ENCODE measurements around the gene LRRC10. TPM values are rescaled to one million over a fixed set of nuclear protein-coding genes. Genes with fewer than 3 reads are reported as not detected.

The LRRC10 gene
- total RNA-seq, 1 experiment from 2014 or later, result not detected

DNA sequence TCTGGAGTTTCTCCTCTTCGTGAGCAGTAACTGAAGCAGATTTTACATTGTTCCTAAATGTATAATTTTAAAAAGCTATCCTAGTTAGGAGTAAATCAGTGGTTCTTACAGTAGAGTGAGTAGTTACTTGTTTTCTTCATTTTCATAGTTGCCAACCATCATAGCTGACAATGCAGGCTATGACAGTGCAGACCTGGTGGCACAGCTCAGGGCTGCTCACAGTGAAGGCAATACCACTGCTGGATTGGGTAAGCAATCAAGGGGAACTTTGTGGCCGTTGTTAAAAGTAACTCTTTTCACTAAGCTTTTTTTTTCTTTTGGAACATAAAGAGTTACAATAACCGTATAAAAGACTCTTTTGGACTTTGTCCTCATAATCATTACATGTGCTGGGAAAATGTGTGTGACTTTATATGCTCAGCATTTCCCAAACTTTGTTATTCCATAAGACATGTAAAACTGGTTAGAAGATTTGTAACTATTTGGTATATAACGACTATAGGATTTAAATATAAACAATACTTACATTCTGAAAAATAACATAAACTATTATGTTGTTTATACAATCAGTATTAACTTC is 12.4 kb downstream of the LRRC10 start:
- Histone ChIP-seq H3K79me2 (ENCODE audit: low read depth) (no peaks in the 10 kb centered on the region), H4K20me1 (ENCODE audit: insufficient read depth) (peaks cover 21% of the 10 kb centered on the region; the same call in 1 of the 2 replicates), H3K36me3 (ENCODE audit: low read depth) (peaks cover 53% of the 10 kb centered on the region), H3K9me3 (ENCODE audit: insufficient read depth, low read depth) (no peaks in the 10 kb centered on the region), H3K9me2 (ENCODE audit: insufficient read depth) (no peaks in the 10 kb centered on the region), H3K27me3 (ENCODE audit: insufficient read depth, low read depth) (no peaks in the 10 kb centered on the region), H3K4me3 (no peak overlapping the region), H3K4me1 (replicated peaks; ENCODE audit: insufficient read depth) (no peaks in the 10 kb centered on the region), H3K27ac (no peak overlapping the region), H2AFZ (no peak overlapping the region), H3K4me2 (no peak overlapping the region), H3F3A (ENCODE audit: insufficient read depth, low read depth) (peaks cover 48% of the 10 kb centered on the region)
- CTCF ChIA-PET, result no interaction called here
- POLR2A ChIA-PET (ENCODE audit: unreplicated experiment), result no interaction called here
- TF ChIP-seq EZH2 (IDR thresholded peaks at IDR 0.05; ENCODE audit: low read depth) (no peak), CTCF (conservative IDR thresholded peaks at IDR 0.05) (no peak)
- BruUV-seq (replicated peaks), result no TSS peak
- intact Hi-C loops (cut with micrococcal nuclease; ENCODE audit: unreplicated experiment), result no loop called here
- DNase-seq, result no peak

- no peak for TF ChIP-seq CTCF (conservative IDR thresholded peaks at IDR 0.05)
- no peak for TF ChIP-seq EZH2 (IDR thresholded peaks at IDR 0.05; ENCODE audit: low read depth)
- Histone ChIP-seq H3K4me1 (replicated peaks; ENCODE audit: insufficient read depth) (no peaks in the 10 kb centered on the region), H3K9me3 (ENCODE audit: insufficient read depth, low read depth) (no peaks in the 10 kb centered on the region), H3K79me2 (ENCODE audit: low read depth) (peaks cover 5% of the 10 kb centered on the region; the same call in 1 of the 2 replicates), H3F3A (ENCODE audit: insufficient read depth, low read depth) (peaks cover 32% of the 10 kb centered on the region), H3K4me2 (no peak overlapping the region), H4K20me1 (ENCODE audit: insufficient read depth) (peaks cover 22% of the 10 kb centered on the region; the same call in 1 of the 2 replicates), H3K27ac (no peak overlapping the region), H3K27me3 (ENCODE audit: insufficient read depth, low read depth) (no peaks in the 10 kb centered on the region), H3K4me3 (no peak overlapping the region), H3K9me2 (ENCODE audit: insufficient read depth) (no peaks in the 10 kb centered on the region), H3K36me3 (ENCODE audit: low read depth) (peaks cover 62% of the 10 kb centered on the region), H2AFZ (no peak overlapping the region)
- ChIA-PET CTCF (no interaction called here), POLR2A (ENCODE audit: unreplicated experiment) (interaction anchor here (0.7 kb wide), 1 partner anchor 9 kb away, joined by 14 read pairs; no protein-coding TSS in a partner anchor)
- intact Hi-C loops (cut with micrococcal nuclease; ENCODE audit: unreplicated experiment), result no loop called here
- BruUV-seq (replicated peaks), result no TSS peak
- no peak for DNase-seq
These were observed 15.0 kb downstream of the LRRC10 start for GRCh38 chr12:69595689-69596088.

DNA sequence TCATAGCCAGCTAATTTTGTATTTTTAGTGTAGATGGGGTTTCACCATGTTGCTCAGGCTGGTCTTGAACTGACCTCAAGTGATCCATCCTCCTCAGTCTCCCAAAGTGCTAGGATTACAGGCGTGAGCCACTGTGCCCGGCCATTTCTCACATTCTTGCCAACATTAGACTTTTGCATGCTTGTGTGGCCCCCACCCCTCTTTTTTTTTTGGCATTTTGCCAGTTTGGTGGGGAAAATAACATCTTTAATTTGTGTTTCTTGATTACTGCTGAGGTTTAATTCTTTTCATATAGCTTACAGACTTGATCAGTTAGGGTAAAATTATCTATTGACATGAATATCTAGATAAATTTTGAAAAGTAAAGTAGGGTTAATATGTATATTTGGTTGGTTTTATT is 21.6 kb downstream of the LRRC10 start:
- Histone ChIP-seq H3K27me3 (ENCODE audit: insufficient read depth, low read depth) (no peaks in the 10 kb centered on the region), H3K4me1 (replicated peaks; ENCODE audit: insufficient read depth) (peaks cover 13% of the 10 kb centered on the region; the same call in 1 of the 2 replicates), H2AFZ (no peak overlapping the region), H3K9me2 (ENCODE audit: insufficient read depth) (no peaks in the 10 kb centered on the region), H3F3A (ENCODE audit: insufficient read depth, low read depth) (peaks cover 13% of the 10 kb centered on the region; the same call in 1 of the 2 replicates), H3K36me3 (ENCODE audit: low read depth) (peaks cover 71% of the 10 kb centered on the region), H3K9me3 (ENCODE audit: insufficient read depth, low read depth) (no peaks in the 10 kb centered on the region), H3K4me3 (no peak overlapping the region), H4K20me1 (ENCODE audit: insufficient read depth) (peaks cover 41% of the 10 kb centered on the region), H3K79me2 (ENCODE audit: low read depth) (peaks cover 53% of the 10 kb centered on the region), H3K27ac (no peak overlapping the region), H3K4me2 (no peak overlapping the region)
- TF ChIP-seq CTCF (conservative IDR thresholded peaks at IDR 0.05) (no peak), EZH2 (IDR thresholded peaks at IDR 0.05; ENCODE audit: low read depth) (no peak)
- ChIA-PET POLR2A (ENCODE audit: unreplicated experiment) (no interaction called here), CTCF (no interaction called here)
- no TSS peak for BruUV-seq (replicated peaks)
- DNase-seq, result no peak
- intact Hi-C loops (cut with micrococcal nuclease; ENCODE audit: unreplicated experiment), result loop anchor here (5.0 kb wide), 1 partner anchor 182 kb away; no protein-coding TSS in a partner anchor
